HT-29 (cell line): ENCODE data around the gene NDUFB2. TPM values are rescaled to one million over a fixed set of nuclear protein-coding genes. Genes with fewer than 3 reads are reported as not detected.
"Not testable (repeated sequence)": the region's sequence is repeated elsewhere in the genome, so short reads cannot be mapped to it uniquely, and the experiment has no call there.

Experiments
- DNase-seq: peaks from one replicate; pipeline ENCODE4 v3.0.0-alpha.2; 2015; ENCODE audit warnings: low spot score
- total RNA-seq: library from RNA; depleted of rRNA; stranded (reverse); fragments of >200 nt; shearing (Covaris generic); gene quantifications from 2 replicates; pipeline ENCODE4 v1.2.3, GENCODE V29; 2014

The NDUFB2 gene
- total RNA-seq, 1 experiment from 2014 or later: 378 TPM

GRCh38 chr7:140672382-140673062 is 24.0 kb upstream of the NDUFB2 start, which contains the start of gene ADCK2:
TSS of gene ADCK2 (plus strand) at chr7:140672945. CDS start at chr7:140673331, 386 bp downstream.
- peak; percentile 49 for DNase-seq

- DNase-seq: peak; percentile 88
Observed at GRCh38 chr7:140673063-140673773, 23.3 kb upstream of the NDUFB2 start.

GRCh38 chr7:140673774-140674155 is 22.7 kb upstream of the NDUFB2 start:
- DNase-seq: no peak

GRCh38 chr7:140674356-140674800 is 22.1 kb upstream of the NDUFB2 start:
- no peak for DNase-seq

GRCh38 chr7:140674899-140675701 is 21.4 kb upstream of the NDUFB2 start:
- peak; percentile 59 for DNase-seq

- DNase-seq: no peak
Observed at GRCh38 chr7:140675726-140676125, 20.8 kb upstream of the NDUFB2 start.

GRCh38 chr7:140676306-140676705 is 20.2 kb upstream of the NDUFB2 start:
- no peak for DNase-seq

GRCh38 chr7:140676956-140677355 is 19.6 kb upstream of the NDUFB2 start:
- not testable (repeated sequence) for DNase-seq

- no peak for DNase-seq
Observed at GRCh38 chr7:140677496-140677895, 19.0 kb upstream of the NDUFB2 start.

- DNase-seq: no peak
Observed at GRCh38 chr7:140678081-140678815, 18.3 kb upstream of the NDUFB2 start.

- DNase-seq: no peak
Observed at GRCh38 chr7:140678816-140679130, 17.7 kb upstream of the NDUFB2 start.

GRCh38 chr7:140679186-140679585 is 17.3 kb upstream of the NDUFB2 start:
- no peak for DNase-seq

- no peak for DNase-seq
Observed at GRCh38 chr7:140680886-140681285, 15.6 kb upstream of the NDUFB2 start.

- DNase-seq: no peak
Observed at GRCh38 chr7:140681766-140682165, 14.7 kb upstream of the NDUFB2 start.

GRCh38 chr7:140683657-140684056 is 12.9 kb upstream of the NDUFB2 start:
- no peak for DNase-seq

GRCh38 chr7:140684066-140684950 is 12.2 kb upstream of the NDUFB2 start:
- no peak for DNase-seq

- DNase-seq: no peak
Observed at GRCh38 chr7:140685407-140686087, 11.0 kb upstream of the NDUFB2 start.

- DNase-seq: no peak
Observed at GRCh38 chr7:140686921-140687320, 9.6 kb upstream of the NDUFB2 start.

- DNase-seq: no peak
Observed at GRCh38 chr7:140688341-140688740, 8.2 kb upstream of the NDUFB2 start.
